ENCODE data around the gene MAP3K14. TPM values are rescaled to one million over a fixed set of nuclear protein-coding genes. Genes with fewer than 3 reads are reported as not detected.

Gene MAP3K14
- total and polyA plus RNA-seq, 2 experiments from 2014 or later, result 1.3 to 2.9 TPM

DNA sequence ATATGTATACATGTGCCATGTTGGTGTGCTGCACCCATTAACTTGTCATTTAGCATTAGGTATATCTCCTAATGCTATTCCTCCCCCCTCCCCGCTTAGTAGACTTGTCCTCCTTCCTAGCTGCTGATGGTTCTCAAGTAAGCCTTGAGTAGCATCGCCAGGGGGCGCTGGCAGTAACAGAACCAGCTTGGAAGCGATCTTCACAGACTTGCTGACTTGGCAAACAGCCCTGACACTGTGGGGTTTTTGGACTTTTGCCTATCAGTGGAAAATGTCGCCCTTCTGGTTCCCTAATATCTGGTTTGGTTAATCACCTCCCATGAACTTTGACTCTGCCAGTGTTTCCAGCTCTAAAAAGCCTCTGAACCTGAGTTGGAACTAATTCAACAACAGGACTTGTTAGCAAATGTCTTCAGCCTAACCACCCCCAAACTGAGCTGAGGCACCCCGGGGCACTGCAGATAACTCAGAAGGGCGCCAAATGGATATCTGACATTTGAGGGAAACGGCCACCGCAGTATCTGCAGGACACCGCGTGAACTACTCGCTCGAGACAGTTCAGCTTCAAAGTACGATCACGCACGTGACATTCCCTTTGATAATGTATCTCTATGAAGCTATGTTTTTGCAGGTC is 39.5 kb downstream of the MAP3K14 start:
- peak; percentile 95 to 96 for DNase-seq (ENCODE audit: low read depth in 1 of 2, low spot score in 1 of 2)
- H3K27me3 ChIP-seq, result no peaks in the 10 kb centered on the region
- TF ChIP-seq, protein P1, sequence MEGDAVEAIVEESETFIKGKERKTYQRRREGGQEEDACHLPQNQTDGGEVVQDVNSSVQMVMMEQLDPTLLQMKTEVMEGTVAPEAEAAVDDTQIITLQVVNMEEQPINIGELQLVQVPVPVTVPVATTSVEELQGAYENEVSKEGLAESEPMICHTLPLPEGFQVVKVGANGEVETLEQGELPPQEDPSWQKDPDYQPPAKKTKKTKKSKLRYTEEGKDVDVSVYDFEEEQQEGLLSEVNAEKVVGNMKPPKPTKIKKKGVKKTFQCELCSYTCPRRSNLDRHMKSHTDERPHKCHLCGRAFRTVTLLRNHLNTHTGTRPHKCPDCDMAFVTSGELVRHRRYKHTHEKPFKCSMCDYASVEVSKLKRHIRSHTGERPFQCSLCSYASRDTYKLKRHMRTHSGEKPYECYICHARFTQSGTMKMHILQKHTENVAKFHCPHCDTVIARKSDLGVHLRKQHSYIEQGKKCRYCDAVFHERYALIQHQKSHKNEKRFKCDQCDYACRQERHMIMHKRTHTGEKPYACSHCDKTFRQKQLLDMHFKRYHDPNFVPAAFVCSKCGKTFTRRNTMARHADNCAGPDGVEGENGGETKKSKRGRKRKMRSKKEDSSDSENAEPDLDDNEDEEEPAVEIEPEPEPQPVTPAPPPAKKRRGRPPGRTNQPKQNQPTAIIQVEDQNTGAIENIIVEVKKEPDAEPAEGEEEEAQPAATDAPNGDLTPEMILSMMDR (IDR thresholded peaks at IDR 0.05; ENCODE audit: low read depth, low read length), result peak; percentile 81
- H3K27ac ChIP-seq, result peak overlapping the region; percentile 50
- H3K9me3 ChIP-seq (ENCODE audit: low read depth), result no peaks in the 10 kb centered on the region
- no peak overlapping the region for H3K4me3 ChIP-seq
- no peaks in the 10 kb centered on the region for H3K36me3 ChIP-seq
- H3K4me1 ChIP-seq (ENCODE audit: low read depth), result peaks cover 17% of the 10 kb centered on the region

DNA sequence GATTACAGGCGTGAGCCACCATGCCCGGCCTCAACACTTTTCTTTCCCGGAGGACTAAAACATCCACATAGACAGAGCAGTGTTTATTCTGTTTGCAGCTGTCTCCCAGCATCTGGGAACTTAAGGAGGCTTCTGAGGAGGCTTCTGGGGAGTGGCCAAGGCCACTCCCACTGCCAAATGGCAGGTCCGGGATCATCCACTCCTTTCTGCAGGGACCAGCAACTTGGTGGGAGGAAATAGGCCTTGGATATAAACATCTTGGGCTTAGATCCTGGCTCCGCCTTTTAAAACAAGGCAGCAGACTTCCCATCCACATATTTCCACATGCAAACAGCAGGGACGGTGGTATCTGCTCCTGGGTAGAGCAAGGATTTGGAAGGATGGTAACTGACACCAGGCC is 40.8 kb downstream of the MAP3K14 start:
- H3K4me1 ChIP-seq (ENCODE audit: low read depth), result peaks cover 17% of the 10 kb centered on the region
- TF ChIP-seq, protein P1 (IDR thresholded peaks at IDR 0.05; ENCODE audit: low read depth, low read length), result no peak
- no peaks in the 10 kb centered on the region for H3K27me3 ChIP-seq
- DNase-seq (ENCODE audit: low read depth in 1 of 2, low spot score in 1 of 2), result peak in 1 of 2 donors; percentile 46
- no peaks in the 10 kb centered on the region for H3K9me3 ChIP-seq (ENCODE audit: low read depth)
- no peak overlapping the region for H3K27ac ChIP-seq
- no peak overlapping the region for H3K4me3 ChIP-seq
- H3K36me3 ChIP-seq, result no peaks in the 10 kb centered on the region

DNA sequence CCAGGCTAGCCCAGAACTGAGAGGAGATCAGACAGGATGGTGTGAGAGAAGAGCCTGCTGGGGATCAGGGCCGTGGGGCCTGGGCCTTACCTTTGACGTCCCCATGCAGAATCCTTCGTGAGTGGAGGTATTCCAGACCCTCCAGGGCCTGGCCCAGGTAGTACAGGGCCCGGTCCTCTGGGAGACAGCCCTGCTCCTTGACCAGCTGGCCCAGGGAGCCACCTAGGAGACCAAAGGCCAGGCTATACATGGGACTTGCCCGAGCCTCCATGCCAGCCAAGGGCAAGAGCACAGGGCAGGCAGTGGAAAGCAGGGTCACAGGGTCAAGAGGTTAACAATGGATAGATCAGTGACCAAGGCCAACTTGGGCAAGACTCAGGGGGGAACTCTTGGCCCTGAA is 42.8 kb downstream of the MAP3K14 start:
- H3K36me3 ChIP-seq, result peaks cover 4% of the 10 kb centered on the region
- DNase-seq (ENCODE audit: low read depth in 1 of 2, low spot score in 1 of 2), result no peak
- TF ChIP-seq, protein P1 (IDR thresholded peaks at IDR 0.05; ENCODE audit: low read depth, low read length), result no peak
- H3K27me3 ChIP-seq, result no peaks in the 10 kb centered on the region
- no peak overlapping the region for H3K4me3 ChIP-seq
- no peaks in the 10 kb centered on the region for H3K9me3 ChIP-seq (ENCODE audit: low read depth)
- H3K4me1 ChIP-seq (ENCODE audit: low read depth), result peaks cover 17% of the 10 kb centered on the region
- H3K27ac ChIP-seq, result no peak overlapping the region

DNA sequence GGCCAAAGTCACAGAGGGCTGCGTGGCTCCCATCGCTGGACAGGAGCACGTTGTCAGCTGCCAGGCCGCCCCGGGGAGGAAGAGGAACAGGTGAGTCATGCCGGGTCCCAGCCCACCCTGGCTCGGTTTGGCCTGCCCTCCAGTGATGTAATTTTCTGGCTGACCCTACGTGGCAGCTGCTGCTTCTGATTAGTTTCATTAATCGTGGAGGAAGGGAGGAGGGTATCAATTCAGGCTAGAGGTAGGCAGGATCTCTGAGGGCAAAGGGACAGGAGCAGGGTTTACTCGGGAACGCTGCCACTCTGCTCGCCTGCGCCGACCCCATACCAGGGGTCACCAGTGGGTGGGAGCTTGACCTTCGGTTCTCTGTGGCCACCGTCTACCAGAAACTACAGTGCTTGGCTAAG is 43.3 kb downstream of the MAP3K14 start:
- Histone ChIP-seq H3K27me3 (no peaks in the 10 kb centered on the region), H3K36me3 (peaks cover 7% of the 10 kb centered on the region), H3K4me3 (no peak overlapping the region), H3K4me1 (ENCODE audit: low read depth) (peaks cover 17% of the 10 kb centered on the region), H3K9me3 (ENCODE audit: low read depth) (no peaks in the 10 kb centered on the region), H3K27ac (no peak overlapping the region)
- TF ChIP-seq, protein P1 (IDR thresholded peaks at IDR 0.05; ENCODE audit: low read depth, low read length), result no peak
- DNase-seq (ENCODE audit: low read depth in 1 of 2, low spot score in 1 of 2), result no peak

DNA sequence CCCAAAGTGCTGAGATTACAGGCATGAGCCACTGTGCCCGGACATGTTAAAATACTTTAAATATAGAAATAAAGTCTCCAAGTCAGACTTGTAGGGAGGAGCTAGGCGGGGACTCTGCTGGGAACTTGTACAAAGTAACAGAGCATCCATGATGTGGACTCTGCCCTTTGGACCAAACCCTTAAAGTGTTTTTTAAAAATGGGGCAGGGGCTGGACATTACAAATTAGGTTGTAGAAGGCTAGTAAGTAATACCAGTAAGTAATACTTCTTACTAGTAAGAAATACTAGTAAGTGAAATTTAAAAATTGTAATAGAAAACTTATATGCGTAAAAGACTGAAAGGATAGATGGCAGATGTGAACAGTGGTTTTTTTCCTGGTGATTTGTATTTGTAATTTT is 45.2 kb downstream of the MAP3K14 start:
- no peak for DNase-seq (ENCODE audit: low read depth in 1 of 2, low spot score in 1 of 2)
- Histone ChIP-seq H3K36me3 (peaks cover 10% of the 10 kb centered on the region), H3K9me3 (ENCODE audit: low read depth) (no peaks in the 10 kb centered on the region), H3K27ac (no peak overlapping the region), H3K4me1 (ENCODE audit: low read depth) (no peaks in the 10 kb centered on the region), H3K27me3 (no peaks in the 10 kb centered on the region), H3K4me3 (no peak overlapping the region)
- TF ChIP-seq, protein P1 (IDR thresholded peaks at IDR 0.05; ENCODE audit: low read depth, low read length), result no peak

Measured in cardiac muscle cell (in vitro differentiated cells and primary cell).